Panc1 (cell line): Measurements from ENCODE around the gene CLNK. TPM values are rescaled to one million over a fixed set of nuclear protein-coding genes. Genes with fewer than 3 reads are reported as not detected.

Experiments
- ATAC-seq: fragments of 200-7000 bp; cut with Tn5 transposase; 2 replicates; pipeline ENCODE4 v1.9.1; 2020; ENCODE audit warnings: mild to moderate bottlenecking, moderate library complexity
- BruUV-seq: library from RNA; stranded (reverse); fragments of 400-500 nt; replicated peaks from 2 replicates; lab custom pipeline; 2021; lab: Mats Ljungman, UMichigan
- CTCF ChIA-PET: fragments of 300-600 bp; sonication (Branson Sonifier 250); formaldehyde crosslinking; loops from one replicate; lab custom pipeline; 2022; ENCODE audit warnings: antibody characterized with exemption; lab: Charles Lee
- POLR2A ChIA-PET: fragments of 300-600 bp; sonication (Branson Sonifier 250); formaldehyde crosslinking; loops from one replicate; lab custom pipeline; 2022; ENCODE audit warnings: antibody characterized with exemption; lab: Charles Lee
- DNase-seq: peaks from one replicate; pipeline ENCODE4 v3.0.0-alpha.2; 2010; ENCODE audit warnings: low read depth, low spot score
- H3K27ac ChIP-seq: 2 replicates; pipeline ENCODE4 v1.5.1; 2011; ENCODE audit warnings: mild to moderate bottlenecking, low read length, inconsistent platforms
- H3K27me3 ChIP-seq: fragments of 200-500 bp; sonication (Bioruptor generic); 2 replicates; pipeline ENCODE4 v1.6.0; 2014; ENCODE audit warnings: low read length, inconsistent platforms; ENCODE audit not compliant: control insufficient read depth, insufficient read depth
- H3K36me3 ChIP-seq: fragments of 200-500 bp; sonication (Bioruptor generic); 2 replicates; pipeline ENCODE4 v1.5.1; 2014; ENCODE audit warnings: inconsistent platforms, mild to moderate bottlenecking, low read length, moderate library complexity; ENCODE audit not compliant: control insufficient read depth, insufficient read depth
- H3K4me1 ChIP-seq: 2 replicates; pipeline ENCODE4 v1.5.1; 2011; ENCODE audit warnings: inconsistent platforms, mild to moderate bottlenecking, low read length, moderate library complexity; ENCODE audit not compliant: control insufficient read depth, insufficient read depth
- H3K4me3 ChIP-seq, 2 experiments: 2 replicates each; pipeline ENCODE4 v1.5.1; 2011 to 2012; ENCODE audit warnings: low read depth in 2 of 2, low read length in 2 of 2, mild to moderate bottlenecking in 2 of 2, inconsistent platforms in 1 of 2, moderate library complexity in 1 of 2
- H3K9me3 ChIP-seq: fragments of 200-500 bp; sonication (Bioruptor generic); 2 replicates; pipeline ENCODE4 v1.5.1; 2014; ENCODE audit warnings: low read depth, mild to moderate bottlenecking, inconsistent platforms, low read length, moderate library complexity; ENCODE audit not compliant: control insufficient read depth, insufficient read depth
- CTCF ChIP-seq: fragments of 450-650 bp; IDR thresholded peaks from 2 replicates; pipeline ENCODE4 v1.5.1; 2017; ENCODE audit warnings: mild to moderate bottlenecking
- POLR2AphosphoS5 ChIP-seq: IDR thresholded peaks from 2 replicates; pipeline ENCODE4 v1.6.1; 2012; ENCODE audit warnings: mild to moderate bottlenecking, low read depth, low read length, moderate library complexity
- REST ChIP-seq, 2 experiments: IDR thresholded peaks; 2 replicates each; pipeline ENCODE4 v1.6.1; 2011 to 2012; ENCODE audit warnings: low read depth in 2 of 2, control low read depth in 1 of 2, low read length in 1 of 2, mild to moderate bottlenecking in 1 of 2, moderate library complexity in 1 of 2; ENCODE audit not compliant: insufficient read depth in 1 of 2
- SIN3A ChIP-seq: IDR thresholded peaks from 2 replicates; pipeline ENCODE4 v1.6.1; 2012; ENCODE audit warnings: low read depth, mild to moderate bottlenecking, low read length, moderate library complexity, borderline replicate concordance; ENCODE audit not compliant: insufficient read depth
- TCF7L2 ChIP-seq: IDR thresholded peaks from 2 replicates; pipeline ENCODE4 v1.6.1; 2011; ENCODE audit warnings: mild to moderate bottlenecking, low read depth, low read length, inconsistent platforms
- in situ Hi-C: cut with HindIII; loops from 2 replicates; pipeline ENCODE4 v1.10.0; 2016; ENCODE audit warnings: low sequenced_read_pairs, low pct_unique_long_range_greater_than_20kb
- intact Hi-C: fragments of 100-400 bp; cut with micrococcal nuclease; formaldehyde crosslinking; loops from one replicate; pipeline ENCODE4 v1.10.0; 2022; ENCODE audit not compliant: unreplicated experiment
- total RNA-seq: library from RNA; stranded (reverse); gene quantifications from one replicate; pipeline ENCODE4 v1.2.1, GENCODE V29; 2021; ENCODE audit not compliant: unreplicated experiment

Gene CLNK
- total RNA-seq, 1 experiment from 2014 or later = not detected

- ATAC-seq (no peak), DNase-seq (no peak)
- Histone ChIP-seq H3K4me1 (no peaks in the 10 kb centered on the region), H3K27ac (no peak overlapping the region), H3K9me3 (no peaks in the 10 kb centered on the region), H3K4me3 (no peak overlapping the region), H3K36me3 (no peaks in the 10 kb centered on the region), H3K27me3 (no peaks in the 10 kb centered on the region)
- no peak for TF ChIP-seq SIN3A
- TF ChIP-seq POLR2AphosphoS5 = no peak
- no peak for TF ChIP-seq REST (IDR thresholded peaks at IDR 0.05; ENCODE audit: insufficient read depth in 1 of 2, low read depth in 2 of 2, low read length in 1 of 2)
- no peak for TF ChIP-seq TCF7L2
- TF ChIP-seq CTCF = no peak
- no TSS peak for BruUV-seq
- intact Hi-C loops = no loop called here
- in situ Hi-C loops = no loop called here
- ChIA-PET CTCF (no interaction called here), POLR2A (no interaction called here)
These were observed 2.2 kb downstream of the CLNK start for GRCh38 chr4:10682397-10682796.

GRCh38 chr4:10677796-10678497 is 6.6 kb downstream of the CLNK start:
- intact Hi-C loops = no loop called here
- no peak for ATAC-seq
- BruUV-seq = no TSS peak

More at GRCh38 chr4:10677796-10678497, 6.6 kb downstream of the CLNK start:
- H3K36me3 ChIP-seq = no peaks in the 10 kb centered on the region
- ChIA-PET POLR2A (no interaction called here), CTCF (no interaction called here)
- no peak overlapping the region for H3K4me3 ChIP-seq
- H3K4me1 ChIP-seq = no peaks in the 10 kb centered on the region
- H3K27me3 ChIP-seq = no peaks in the 10 kb centered on the region
- in situ Hi-C loops = no loop called here
- TF ChIP-seq SIN3A (no peak), REST (IDR thresholded peaks at IDR 0.05; ENCODE audit: insufficient read depth in 1 of 2, low read depth in 2 of 2, low read length in 1 of 2) (no peak), TCF7L2 (no peak)
- H3K27ac ChIP-seq = no peak overlapping the region
- DNase-seq = no peak
- H3K9me3 ChIP-seq = no peaks in the 10 kb centered on the region
